SK-N-SH treated with all-trans-retinoic acid at 6 μM for 48 hours (cell line): ENCODE data around the gene LEFTY1.

ENCODE experiments used
- ATAC-seq: fragments of 200-7000 bp; cut with Tn5 transposase; 3 replicates; pipeline ENCODE4 v1.9.1; 2020; ENCODE audit warnings: mild to moderate bottlenecking, moderate library complexity
- ARNTL ChIP-seq: fragments of 450-650 bp; formaldehyde crosslinking; IDR thresholded peaks from 2 replicates; pipeline ENCODE4 v1.5.0; 2020; ENCODE audit warnings: low read depth, mild to moderate bottlenecking, moderate library complexity, borderline replicate concordance
- BACH2 ChIP-seq: fragments of 250-450 bp; sonication (Bioruptor Pico); IDR thresholded peaks from 2 replicates; pipeline ENCODE4 v1.9.0; 2021; ENCODE audit warnings: mild to moderate bottlenecking, borderline replicate concordance
- CREB5 ChIP-seq: fragments of 250-450 bp; sonication (Bioruptor Pico); IDR thresholded peaks from 2 replicates; pipeline ENCODE4 v1.5.1; 2020; ENCODE audit warnings: low read depth, mild to moderate bottlenecking, moderate library complexity
- CSDC2 ChIP-seq: fragments of 250-450 bp; sonication (Bioruptor Pico); IDR thresholded peaks from 2 replicates; pipeline ENCODE4 v1.5.0; 2020; ENCODE audit warnings: mild to moderate bottlenecking, moderate library complexity
- CSRNP3 ChIP-seq: fragments of 250-450 bp; sonication (Bioruptor Pico); IDR thresholded peaks from 2 replicates; pipeline ENCODE4 v1.5.1; 2021; ENCODE audit warnings: mild to moderate bottlenecking, moderate library complexity
- ESRRG ChIP-seq: fragments of 250-450 bp; sonication (Bioruptor Pico); IDR thresholded peaks from 2 replicates; pipeline ENCODE4 v1.6.1; 2021; ENCODE audit warnings: mild to moderate bottlenecking
- GLIS3 ChIP-seq: fragments of 250-450 bp; sonication (Bioruptor Pico); IDR thresholded peaks from 2 replicates; pipeline ENCODE4 v1.5.0; 2020; ENCODE audit warnings: mild to moderate bottlenecking, moderate library complexity
- ISL1 ChIP-seq: fragments of 250-450 bp; sonication (Bioruptor Pico); IDR thresholded peaks from 2 replicates; pipeline ENCODE4 v2.1.2; 2022; ENCODE audit warnings: mild to moderate bottlenecking, moderate library complexity
- OSR1 ChIP-seq: fragments of 250-450 bp; sonication (Bioruptor Pico); IDR thresholded peaks from 2 replicates; pipeline ENCODE4 v1.8.0; 2022; ENCODE audit warnings: moderate library complexity, mild to moderate bottlenecking, inconsistent platforms
- POU6F1 ChIP-seq: fragments of 250-450 bp; sonication (Bioruptor Pico); IDR thresholded peaks from 2 replicates; pipeline ENCODE4 v1.8.0; 2021; ENCODE audit warnings: low read depth, mild to moderate bottlenecking, moderate library complexity, borderline replicate concordance
- PPARA ChIP-seq: fragments of 250-450 bp; sonication (Bioruptor Pico); IDR thresholded peaks from 2 replicates; pipeline ENCODE4 v1.5.0; 2020; ENCODE audit warnings: mild to moderate bottlenecking, borderline replicate concordance
- RARB ChIP-seq: fragments of 250-450 bp; sonication (Bioruptor Pico); IDR thresholded peaks from 2 replicates; pipeline ENCODE4 v1.8.0; 2021; ENCODE audit warnings: mild to moderate bottlenecking, moderate library complexity
- SNAI2 ChIP-seq: fragments of 250-450 bp; sonication (Bioruptor Pico); IDR thresholded peaks from 2 replicates; pipeline ENCODE4 v1.5.0; 2020; ENCODE audit warnings: mild to moderate bottlenecking, moderate library complexity
- TCF4 ChIP-seq: fragments of 250-450 bp; sonication (Bioruptor Pico); IDR thresholded peaks from 2 replicates; pipeline ENCODE4 v1.8.0; 2021; ENCODE audit warnings: mild to moderate bottlenecking, moderate library complexity, borderline replicate concordance
- TOX ChIP-seq: fragments of 250-450 bp; sonication (Bioruptor Pico); IDR thresholded peaks from 2 replicates; pipeline ENCODE4 v1.8.0; 2021; ENCODE audit warnings: mild to moderate bottlenecking, moderate library complexity, borderline replicate concordance
- ZC3H10 ChIP-seq: fragments of 250-450 bp; sonication (Bioruptor Pico); IDR thresholded peaks from 2 replicates; pipeline ENCODE4 v1.5.1; 2021; ENCODE audit warnings: mild to moderate bottlenecking, moderate library complexity
- ZFP3 ChIP-seq: fragments of 250-450 bp; sonication (Bioruptor Pico); IDR thresholded peaks from 2 replicates; pipeline ENCODE4 v1.5.0; 2020; ENCODE audit warnings: mild to moderate bottlenecking, moderate library complexity
- ZFP30 ChIP-seq: fragments of 450-650 bp; formaldehyde crosslinking; IDR thresholded peaks from 2 replicates; pipeline ENCODE4 v1.5.0; 2022; ENCODE audit warnings: mild to moderate bottlenecking, moderate library complexity
- ZNF565 ChIP-seq: fragments of 450-650 bp; formaldehyde crosslinking; conservative IDR thresholded peaks from 2 replicates; pipeline ENCODE4 v1.5.0; 2020; ENCODE audit warnings: low read depth, mild to moderate bottlenecking, moderate library complexity
- ZNF70 ChIP-seq: fragments of 450-650 bp; formaldehyde crosslinking; IDR thresholded peaks from 2 replicates; pipeline ENCODE4 v1.5.0; 2020; ENCODE audit warnings: mild to moderate bottlenecking, moderate library complexity
- ZNF8 ChIP-seq: fragments of 450-650 bp; formaldehyde crosslinking; IDR thresholded peaks from 2 replicates; pipeline ENCODE4 v1.5.0; 2020; ENCODE audit warnings: mild to moderate bottlenecking, moderate library complexity
- TF ChIP-seq, protein P1 (sequence below): fragments of 250-450 bp; sonication (Bioruptor Pico); IDR thresholded peaks from 2 replicates; pipeline ENCODE4 v1.8.0; 2020; ENCODE audit warnings: mild to moderate bottlenecking, moderate library complexity, borderline replicate concordance

LEFTY1 gene

GRCh38 chr1:225852413-225853124 lies 36.4 kb downstream of the LEFTY1 start:
- TF ChIP-seq POU6F1 (no peak), SNAI2 (no peak), ARNTL (no peak)
- no peak for ATAC-seq

- TF ChIP-seq PPARA (CRISPR knock-in tag) (no peak), CSRNP3 (no peak), TCF4 (CRISPR knock-in tag) (no peak), POU6F1 (no peak), ISL1 (no peak), RARB (no peak), ZC3H10 (CRISPR knock-in tag) (no peak), ARNTL (no peak), ZNF565 (CRISPR knock-in tag) (no peak), BACH2 (CRISPR knock-in tag) (no peak), ZFP3 (CRISPR knock-in tag) (no peak), ESRRG (CRISPR knock-in tag) (no peak), ZNF8 (no peak), ZNF70 (CRISPR knock-in tag) (no peak), TOX (CRISPR knock-in tag) (no peak), ZFP30 (CRISPR knock-in tag) (no peak), OSR1 (CRISPR knock-in tag) (no peak)
- TF ChIP-seq, protein P1, sequence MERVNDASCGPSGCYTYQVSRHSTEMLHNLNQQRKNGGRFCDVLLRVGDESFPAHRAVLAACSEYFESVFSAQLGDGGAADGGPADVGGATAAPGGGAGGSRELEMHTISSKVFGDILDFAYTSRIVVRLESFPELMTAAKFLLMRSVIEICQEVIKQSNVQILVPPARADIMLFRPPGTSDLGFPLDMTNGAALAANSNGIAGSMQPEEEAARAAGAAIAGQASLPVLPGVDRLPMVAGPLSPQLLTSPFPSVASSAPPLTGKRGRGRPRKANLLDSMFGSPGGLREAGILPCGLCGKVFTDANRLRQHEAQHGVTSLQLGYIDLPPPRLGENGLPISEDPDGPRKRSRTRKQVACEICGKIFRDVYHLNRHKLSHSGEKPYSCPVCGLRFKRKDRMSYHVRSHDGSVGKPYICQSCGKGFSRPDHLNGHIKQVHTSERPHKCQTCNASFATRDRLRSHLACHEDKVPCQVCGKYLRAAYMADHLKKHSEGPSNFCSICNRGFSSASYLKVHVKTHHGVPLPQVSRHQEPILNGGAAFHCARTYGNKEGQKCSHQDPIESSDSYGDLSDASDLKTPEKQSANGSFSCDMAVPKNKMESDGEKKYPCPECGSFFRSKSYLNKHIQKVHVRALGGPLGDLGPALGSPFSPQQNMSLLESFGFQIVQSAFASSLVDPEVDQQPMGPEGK (CRISPR knock-in tag): no peak
Measured at GRCh38 chr1:225851805-225852204, 37.1 kb downstream of the LEFTY1 start.

GRCh38 chr1:225850370-225850769 lies 38.6 kb downstream of the LEFTY1 start:
- ATAC-seq: no peak
- no peak for TF ChIP-seq ISL1
- TF ChIP-seq TOX (CRISPR knock-in tag): no peak
- no peak for TF ChIP-seq ZFP3 (CRISPR knock-in tag)
- TF ChIP-seq BACH2 (CRISPR knock-in tag): no peak
- TF ChIP-seq ARNTL: no peak
- no peak for TF ChIP-seq ZNF565 (CRISPR knock-in tag)
- no peak for TF ChIP-seq SNAI2
- no peak for TF ChIP-seq ZNF70 (CRISPR knock-in tag)
- no peak for TF ChIP-seq ZFP30 (CRISPR knock-in tag)
- TF ChIP-seq ESRRG (CRISPR knock-in tag): no peak
- no peak for TF ChIP-seq CSRNP3
- no peak for TF ChIP-seq OSR1 (CRISPR knock-in tag)
- TF ChIP-seq POU6F1: no peak
- no peak for TF ChIP-seq PPARA (CRISPR knock-in tag)
- TF ChIP-seq GLIS3: no peak
- no peak for TF ChIP-seq CREB5 (CRISPR knock-in tag)
- no peak for TF ChIP-seq ZC3H10 (CRISPR knock-in tag)
- no peak for TF ChIP-seq TCF4 (CRISPR knock-in tag)
- TF ChIP-seq, protein P1 (CRISPR knock-in tag): no peak
- no peak for TF ChIP-seq CSDC2 (CRISPR knock-in tag)

More at GRCh38 chr1:225851805-225852204, 37.1 kb downstream of the LEFTY1 start:
- ATAC-seq: no peak
